Adrenal gland (tissue), 12 donors: Measurements from ENCODE around the gene NTPCR. TPM values are rescaled to one million over a fixed set of nuclear protein-coding genes. Genes with fewer than 3 reads are reported as not detected.

Experiments used
- DNase-seq, 7 donors: peaks; one replicate each; pipeline ENCODE4 v3.0.0-alpha.2; 2019 to 2020
- H3K27ac ChIP-seq, 5 donors: fragments of 200-600 bp; sonication (generic) in 4 of 5; 1 replicate in 3 of 5; 2 replicates in 2 of 5; pipeline versions ENCODE4 v1.5.1 to v1.8.0; 2016 to 2020; ENCODE audit warnings: mild to moderate bottlenecking in 1 of 5
- H3K27me3 ChIP-seq: fragments of 200-600 bp; 2 replicates; pipeline ENCODE4 v1.8.0; 2021
- H3K36me3 ChIP-seq, 2 donors: fragments of 200-600 bp; replicated peaks in 1 of 2; 1 replicate in 1 of 2; 2 replicates in 1 of 2; pipeline versions ENCODE4 v1.5.1 to v1.8.0; 2018 to 2022
- H3K4me1 ChIP-seq, 2 donors: fragments of 200-600 bp; replicated peaks in 1 of 2; 1 replicate in 1 of 2; 2 replicates in 1 of 2; pipeline versions ENCODE4 v1.5.1 to v1.8.0; 2018 to 2021
- H3K4me3 ChIP-seq, 4 donors: fragments of 200-600 bp; sonication (generic) in 3 of 4; one replicate each; pipeline ENCODE4 v1.5.1; 2016 to 2018
- H3K9me3 ChIP-seq, 3 donors: fragments of 200-600 bp; sonication (generic) in 1 of 3; replicated peaks in 1 of 3; 1 replicate in 2 of 3; 2 replicates in 1 of 3; pipeline versions ENCODE4 v1.5.1 to v1.8.0; 2016 to 2021
- CTCF ChIP-seq, 6 experiments: fragments of 450-650 bp in 4 of 6; fragments of 200-600 bp in 2 of 6; sonication (generic) in 1 of 6; IDR thresholded peaks; 1 replicate in 5 of 6; 2 replicates in 1 of 6; pipeline versions ENCODE4 v1.5.1 to v1.8.0; 2016 to 2021; ENCODE audit warnings: antibody characterized with exemption in 6 of 6, mild to moderate bottlenecking in 2 of 6, moderate library complexity in 1 of 6
- POLR2A ChIP-seq, 2 donors: fragments of 450-650 bp; IDR thresholded peaks; one replicate each; pipeline ENCODE4 v1.6.1; 2017; ENCODE audit warnings: antibody characterized with exemption in 2 of 2, mild to moderate bottlenecking in 2 of 2, moderate library complexity in 1 of 2
- WGBS, 4 donors: extraction: QIAGEN DNeasy Blood & Tissue Kit in 2 of 4; methylation state at CpG; one replicate each; pipeline versions ENCODE4 v1.1.5 to v1.1.7; 2013 to 2017; 5-methylcytosine and 5-hydroxymethylcytosine counted together
- intact Hi-C, 2 donors: fragments of 100-400 bp; cut with DNase I; formaldehyde crosslinking; loops; one replicate each; pipeline versions ENCODE4 v1.14.1 to v1.15.0; 2022 to 2023
- polyA plus RNA-seq, 3 donors: library from polyadenylated mRNA; stranded (reverse); fragments of 200-250 nt in 2 of 3; fragments of 350-450 nt in 1 of 3; fragmentation: Illumina TruSeq in 1 of 3; extraction: RNeasy Lipid Tissue Mini Kit (QIAGEN cat#74804) in 1 of 3; gene quantifications; one replicate each; pipeline ENCODE4 v1.2.3, GENCODE V29; 2013 to 2014
- total RNA-seq, 9 donors: library from RNA; depleted of rRNA in 4 of 9; stranded (reverse); fragments of >200 nt in 4 of 9; fragments of 120-200 nt in 1 of 9; fragmentation: NEBNext Ultra II Directional in 1 of 9; extraction: Animal tissue kit (Norgen Biotek cat#: 25700) in 1 of 9; gene quantifications; one replicate each; pipeline versions ENCODE4 v1.1.0 to v1.2.4, GENCODE V29; 2013 to 2023
- donor health status: healthy with polysubstance abuse.
- donor health status: Bipolar disorder and iron deficiency.
- donor health status: DM: yes; HTN: yes; CAD: no.
- donor health status: DM: no; HTN: no; CAD: no.
- donor health status: DM: no; HTN: no; CAD: no.
- donor health status: DM: yes; HTN: yes; CAD: no.

NTPCR gene
- total and polyA plus RNA-seq, 12 donors = 17.3 to 72.0 (median 57.2) TPM

- DNase-seq = no peak
- Histone ChIP-seq H3K9me3 (peaks cover 0 to 10% (median 0%) of the 10 kb centered on the region in 3 donors), H3K36me3 (peaks cover 0 to 24% of the 10 kb centered on the region in 2 donors), H3K4me1 (peaks cover 0 to 6% of the 10 kb centered on the region in 2 donors), H3K4me3 (no peak overlapping the region), H3K27me3 (no peaks in the 10 kb centered on the region), H3K27ac (no peak overlapping the region)
- 89 to 91% (median 91%) methylated on average over 5 of the region's 5 CpGs for WGBS, 4 donors
- intact Hi-C loops = no loop called here
- TF ChIP-seq CTCF (IDR thresholded peaks at IDR 0.05) = no peak
- TF ChIP-seq POLR2A (IDR thresholded peaks at IDR 0.05) = no peak
Measured at GRCh38 chr1:232969799-232970198, 19.4 kb downstream of the NTPCR start.

GRCh38 chr1:232970508-232970907 lies 20.1 kb downstream of the NTPCR start:
- Histone ChIP-seq H3K4me1 (peaks cover 5 to 10% of the 10 kb centered on the region in 2 donors), H3K27me3 (no peaks in the 10 kb centered on the region), H3K9me3 (peaks cover 0 to 10% (median 0%) of the 10 kb centered on the region in 3 donors), H3K27ac (no peak overlapping the region), H3K4me3 (no peak overlapping the region), H3K36me3 (peaks cover 0 to 19% of the 10 kb centered on the region in 2 donors)
- DNase-seq = no peak
- TF ChIP-seq POLR2A (IDR thresholded peaks at IDR 0.05) (no peak), CTCF (IDR thresholded peaks at IDR 0.05) (no peak)
- intact Hi-C loops = no loop called here
- WGBS, 4 donors = 74 to 92% (median 88%) methylated on average over 4 of the region's 4 CpGs

- WGBS, 4 donors = 69 to 76% (median 74%) methylated on average over 2 of the region's 2 CpGs
- peaks cover 0 to 13% of the 10 kb centered on the region in 2 donors for H3K36me3 ChIP-seq
Measured at GRCh38 chr1:232973652-232974611, 23.5 kb downstream of the NTPCR start.

More at GRCh38 chr1:232973652-232974611, 23.5 kb downstream of the NTPCR start:
- Histone ChIP-seq H3K27ac (peak overlapping the region in 3 of 5 donors; percentile 20 to 57 (median 42)), H3K4me3 (no peak overlapping the region), H3K4me1 (peaks cover 12 to 13% of the 10 kb centered on the region in 2 donors), H3K9me3 (peaks cover 0 to 10% (median 0%) of the 10 kb centered on the region in 3 donors), H3K27me3 (no peaks in the 10 kb centered on the region)
- TF ChIP-seq CTCF (IDR thresholded peaks at IDR 0.05) (no peak), POLR2A (IDR thresholded peaks at IDR 0.05) (no peak)
- no peak for DNase-seq
- intact Hi-C loops = no loop called here
